ENCODE data around the gene RNF223.

DNA sequence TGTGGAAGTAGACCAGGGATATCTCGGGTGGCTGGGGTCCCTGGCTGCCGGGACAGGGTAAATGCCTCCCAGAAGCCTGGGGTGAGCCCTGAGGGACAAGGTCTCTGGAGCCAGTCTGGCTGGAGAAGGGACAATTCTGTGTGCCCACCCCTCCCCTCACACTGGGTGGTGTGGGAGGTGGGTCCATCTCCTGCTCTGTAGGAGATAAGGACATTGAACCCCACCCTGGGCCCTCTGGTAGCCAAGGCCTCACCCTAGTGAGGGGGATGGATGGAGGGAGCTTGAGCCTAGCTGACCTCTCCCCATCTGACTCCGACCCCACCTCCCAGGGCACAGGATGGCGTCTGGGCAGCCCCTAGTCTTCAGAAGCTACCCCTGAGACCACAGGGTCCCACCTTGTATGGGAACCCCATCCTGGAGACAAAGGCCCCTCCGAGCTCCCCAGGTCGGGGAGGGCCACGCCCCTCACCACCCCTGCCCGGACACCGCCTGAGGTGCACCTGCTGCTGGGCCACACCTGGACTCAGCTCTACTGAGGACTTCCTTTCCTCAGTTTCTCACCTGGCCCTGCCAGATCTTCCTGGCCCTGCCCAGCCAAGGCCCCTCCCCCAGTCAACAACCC is 49.8 kb downstream of the RNF223 start:
- no peak for TF ChIP-seq RFX5 (IDR thresholded peaks at IDR 0.05)
- TF ChIP-seq, protein P1, sequence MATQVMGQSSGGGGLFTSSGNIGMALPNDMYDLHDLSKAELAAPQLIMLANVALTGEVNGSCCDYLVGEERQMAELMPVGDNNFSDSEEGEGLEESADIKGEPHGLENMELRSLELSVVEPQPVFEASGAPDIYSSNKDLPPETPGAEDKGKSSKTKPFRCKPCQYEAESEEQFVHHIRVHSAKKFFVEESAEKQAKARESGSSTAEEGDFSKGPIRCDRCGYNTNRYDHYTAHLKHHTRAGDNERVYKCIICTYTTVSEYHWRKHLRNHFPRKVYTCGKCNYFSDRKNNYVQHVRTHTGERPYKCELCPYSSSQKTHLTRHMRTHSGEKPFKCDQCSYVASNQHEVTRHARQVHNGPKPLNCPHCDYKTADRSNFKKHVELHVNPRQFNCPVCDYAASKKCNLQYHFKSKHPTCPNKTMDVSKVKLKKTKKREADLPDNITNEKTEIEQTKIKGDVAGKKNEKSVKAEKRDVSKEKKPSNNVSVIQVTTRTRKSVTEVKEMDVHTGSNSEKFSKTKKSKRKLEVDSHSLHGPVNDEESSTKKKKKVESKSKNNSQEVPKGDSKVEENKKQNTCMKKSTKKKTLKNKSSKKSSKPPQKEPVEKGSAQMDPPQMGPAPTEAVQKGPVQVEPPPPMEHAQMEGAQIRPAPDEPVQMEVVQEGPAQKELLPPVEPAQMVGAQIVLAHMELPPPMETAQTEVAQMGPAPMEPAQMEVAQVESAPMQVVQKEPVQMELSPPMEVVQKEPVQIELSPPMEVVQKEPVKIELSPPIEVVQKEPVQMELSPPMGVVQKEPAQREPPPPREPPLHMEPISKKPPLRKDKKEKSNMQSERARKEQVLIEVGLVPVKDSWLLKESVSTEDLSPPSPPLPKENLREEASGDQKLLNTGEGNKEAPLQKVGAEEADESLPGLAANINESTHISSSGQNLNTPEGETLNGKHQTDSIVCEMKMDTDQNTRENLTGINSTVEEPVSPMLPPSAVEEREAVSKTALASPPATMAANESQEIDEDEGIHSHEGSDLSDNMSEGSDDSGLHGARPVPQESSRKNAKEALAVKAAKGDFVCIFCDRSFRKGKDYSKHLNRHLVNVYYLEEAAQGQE (IDR thresholded peaks at IDR 0.05): no peak
- TF ChIP-seq KDM1A (IDR thresholded peaks at IDR 0.05; ENCODE audit: low read depth): no peak
- TF ChIP-seq, protein P2, sequence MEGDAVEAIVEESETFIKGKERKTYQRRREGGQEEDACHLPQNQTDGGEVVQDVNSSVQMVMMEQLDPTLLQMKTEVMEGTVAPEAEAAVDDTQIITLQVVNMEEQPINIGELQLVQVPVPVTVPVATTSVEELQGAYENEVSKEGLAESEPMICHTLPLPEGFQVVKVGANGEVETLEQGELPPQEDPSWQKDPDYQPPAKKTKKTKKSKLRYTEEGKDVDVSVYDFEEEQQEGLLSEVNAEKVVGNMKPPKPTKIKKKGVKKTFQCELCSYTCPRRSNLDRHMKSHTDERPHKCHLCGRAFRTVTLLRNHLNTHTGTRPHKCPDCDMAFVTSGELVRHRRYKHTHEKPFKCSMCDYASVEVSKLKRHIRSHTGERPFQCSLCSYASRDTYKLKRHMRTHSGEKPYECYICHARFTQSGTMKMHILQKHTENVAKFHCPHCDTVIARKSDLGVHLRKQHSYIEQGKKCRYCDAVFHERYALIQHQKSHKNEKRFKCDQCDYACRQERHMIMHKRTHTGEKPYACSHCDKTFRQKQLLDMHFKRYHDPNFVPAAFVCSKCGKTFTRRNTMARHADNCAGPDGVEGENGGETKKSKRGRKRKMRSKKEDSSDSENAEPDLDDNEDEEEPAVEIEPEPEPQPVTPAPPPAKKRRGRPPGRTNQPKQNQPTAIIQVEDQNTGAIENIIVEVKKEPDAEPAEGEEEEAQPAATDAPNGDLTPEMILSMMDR (IDR thresholded peaks at IDR 0.05): no peak
- TF ChIP-seq JUNB (IDR thresholded peaks at IDR 0.05): no peak
- TF ChIP-seq POLR2A (IDR thresholded peaks at IDR 0.05; ENCODE audit: low read length): no peak
- TF ChIP-seq MAZ (IDR thresholded peaks at IDR 0.05; ENCODE audit: borderline replicate concordance, low read depth, low read length): no peak
- TF ChIP-seq RCOR1 (IDR thresholded peaks at IDR 0.05; ENCODE audit: low read depth, low read length): no peak
- no peak for TF ChIP-seq RAD21 (conservative IDR thresholded peaks at IDR 0.05 in 1 of 2, IDR thresholded peaks at IDR 0.05 in 1 of 2)
- TF ChIP-seq MAFK (IDR thresholded peaks at IDR 0.05; ENCODE audit: partially characterized antibody): no peak
- no peak for TF ChIP-seq EP300 (IDR thresholded peaks at IDR 0.05)
- TF ChIP-seq, protein P3, sequence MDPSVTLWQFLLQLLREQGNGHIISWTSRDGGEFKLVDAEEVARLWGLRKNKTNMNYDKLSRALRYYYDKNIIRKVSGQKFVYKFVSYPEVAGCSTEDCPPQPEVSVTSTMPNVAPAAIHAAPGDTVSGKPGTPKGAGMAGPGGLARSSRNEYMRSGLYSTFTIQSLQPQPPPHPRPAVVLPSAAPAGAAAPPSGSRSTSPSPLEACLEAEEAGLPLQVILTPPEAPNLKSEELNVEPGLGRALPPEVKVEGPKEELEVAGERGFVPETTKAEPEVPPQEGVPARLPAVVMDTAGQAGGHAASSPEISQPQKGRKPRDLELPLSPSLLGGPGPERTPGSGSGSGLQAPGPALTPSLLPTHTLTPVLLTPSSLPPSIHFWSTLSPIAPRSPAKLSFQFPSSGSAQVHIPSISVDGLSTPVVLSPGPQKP (IDR thresholded peaks at IDR 0.05; ENCODE audit: low read depth, low read length): no peak
- no peak for TF ChIP-seq ZSCAN20 (CRISPR knock-in tag; IDR thresholded peaks at IDR 0.05)
- TF ChIP-seq CEBPB (IDR thresholded peaks at IDR 0.05): no peak
